Vagina (tissue), 2 donors: Measurements from ENCODE around the gene FBXO44.

Source experiments
- POLR2A ChIP-seq, 2 donors: fragments of 450-650 bp; IDR thresholded peaks; one replicate each; pipeline ENCODE4 v1.6.1; 2017; ENCODE audit warnings: antibody characterized with exemption in 2 of 2, mild to moderate bottlenecking in 2 of 2, moderate library complexity in 2 of 2
- TF ChIP-seq, protein P1 (sequence below), 3 experiments: fragments of 450-650 bp in 2 of 3; fragments of 200-600 bp in 1 of 3; sonication (generic) in 1 of 3; IDR thresholded peaks; one replicate each; pipeline ENCODE4 v1.5.1; 2017 to 2019; ENCODE audit warnings: antibody characterized with exemption in 3 of 3, mild to moderate bottlenecking in 2 of 3, moderate library complexity in 2 of 3

DNA sequence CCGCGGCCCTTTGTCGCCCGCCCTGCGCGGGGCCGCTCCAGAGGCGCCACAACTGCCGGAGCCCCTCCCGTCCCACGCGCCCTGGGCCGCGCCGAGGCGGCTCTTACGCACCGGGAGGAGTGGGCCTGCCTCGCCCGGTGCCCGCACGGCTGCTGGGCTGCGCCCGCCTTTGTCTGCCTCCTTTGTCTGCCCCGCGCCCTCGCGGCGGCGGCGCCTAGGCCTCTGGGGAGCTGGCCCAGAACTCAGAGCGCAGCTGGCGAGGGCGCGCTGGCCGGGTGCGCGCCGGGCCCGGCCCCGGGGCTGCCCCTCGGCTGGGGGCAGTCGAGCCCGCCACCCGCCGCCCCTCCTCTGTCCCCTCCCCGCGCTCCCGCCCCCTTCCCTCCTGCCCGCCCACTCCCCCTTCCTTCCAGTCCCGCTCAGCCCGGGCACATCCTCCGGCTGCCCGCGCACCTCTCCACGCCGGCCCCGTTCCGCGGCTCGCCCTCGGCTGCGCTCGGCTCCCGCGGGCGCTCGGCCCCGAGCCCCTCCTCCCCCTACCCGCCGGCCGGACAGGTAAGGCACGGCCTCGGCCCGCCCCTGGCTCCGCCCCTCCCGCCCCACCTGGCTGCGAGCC is 36.7 kb downstream of the FBXO44 start, which contains the start of gene DRAXIN:
- TF ChIP-seq, protein P1, sequence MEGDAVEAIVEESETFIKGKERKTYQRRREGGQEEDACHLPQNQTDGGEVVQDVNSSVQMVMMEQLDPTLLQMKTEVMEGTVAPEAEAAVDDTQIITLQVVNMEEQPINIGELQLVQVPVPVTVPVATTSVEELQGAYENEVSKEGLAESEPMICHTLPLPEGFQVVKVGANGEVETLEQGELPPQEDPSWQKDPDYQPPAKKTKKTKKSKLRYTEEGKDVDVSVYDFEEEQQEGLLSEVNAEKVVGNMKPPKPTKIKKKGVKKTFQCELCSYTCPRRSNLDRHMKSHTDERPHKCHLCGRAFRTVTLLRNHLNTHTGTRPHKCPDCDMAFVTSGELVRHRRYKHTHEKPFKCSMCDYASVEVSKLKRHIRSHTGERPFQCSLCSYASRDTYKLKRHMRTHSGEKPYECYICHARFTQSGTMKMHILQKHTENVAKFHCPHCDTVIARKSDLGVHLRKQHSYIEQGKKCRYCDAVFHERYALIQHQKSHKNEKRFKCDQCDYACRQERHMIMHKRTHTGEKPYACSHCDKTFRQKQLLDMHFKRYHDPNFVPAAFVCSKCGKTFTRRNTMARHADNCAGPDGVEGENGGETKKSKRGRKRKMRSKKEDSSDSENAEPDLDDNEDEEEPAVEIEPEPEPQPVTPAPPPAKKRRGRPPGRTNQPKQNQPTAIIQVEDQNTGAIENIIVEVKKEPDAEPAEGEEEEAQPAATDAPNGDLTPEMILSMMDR (IDR thresholded peaks at IDR 0.05), result no peak
- TF ChIP-seq POLR2A (IDR thresholded peaks at IDR 0.05), result no peak
